A549 (cell line): ENCODE measurements around the gene ETF1.

ENCODE experiments used
- CBX2 ChIP-seq: fragments of 200-600 bp; sonication (generic); IDR thresholded peaks from 2 replicates; pipeline ENCODE4 v1.6.1; 2016; ENCODE audit warnings: low read depth, mild to moderate bottlenecking, borderline replicate concordance
- CHD4 ChIP-seq: fragments of 200-600 bp; sonication (generic); IDR thresholded peaks from 2 replicates; pipeline ENCODE4 v1.6.1; 2016; ENCODE audit warnings: antibody characterized with exemption, mild to moderate bottlenecking, borderline replicate concordance
- ESRRA ChIP-seq: fragments of 150-350 bp; IDR thresholded peaks from 2 replicates; pipeline ENCODE4 v1.6.1; 2014; ENCODE audit warnings: mild to moderate bottlenecking, low read length, borderline replicate concordance
- GATA3 ChIP-seq: IDR thresholded peaks from 2 replicates; pipeline ENCODE4 v1.6.1; 2012; ENCODE audit warnings: borderline replicate concordance
- MAZ ChIP-seq: fragments of 150-350 bp; IDR thresholded peaks from 2 replicates; pipeline ENCODE4 v1.6.1; 2014; ENCODE audit warnings: antibody characterized with exemption, low read depth, low read length, borderline replicate concordance
- PBX3 ChIP-seq: IDR thresholded peaks from 2 replicates; pipeline ENCODE4 v1.6.1; 2012
- PHF8 ChIP-seq: fragments of 200-600 bp; sonication (generic); IDR thresholded peaks from 2 replicates; pipeline ENCODE4 v1.6.1; 2016; ENCODE audit warnings: low read depth, mild to moderate bottlenecking, antibody characterized with exemption, moderate library complexity, borderline replicate concordance
- POLR2A ChIP-seq: IDR thresholded peaks from 2 replicates; pipeline ENCODE4 v1.6.1; 2012; ENCODE audit warnings: mild to moderate bottlenecking, low read length
- SREBF2 ChIP-seq: fragments of 450-650 bp; IDR thresholded peaks from 2 replicates; pipeline ENCODE4 v1.6.1; 2014; ENCODE audit warnings: mild to moderate bottlenecking, moderate library complexity
- TF ChIP-seq, protein P1 (sequence below): fragments of >200 bp; sonication (Bioruptor Twin); formaldehyde crosslinking; IDR thresholded peaks from 3 replicates; pipeline ENCODE4 v1.5.1; 2016
- TF ChIP-seq, protein P2 (sequence below): fragments of 200-600 bp; sonication (generic); IDR thresholded peaks from 2 replicates; pipeline ENCODE4 v1.6.1; 2016; ENCODE audit warnings: antibody characterized with exemption, mild to moderate bottlenecking, moderate library complexity

GRCh38 chr5:138463419-138464007 is 79.5 kb downstream of the ETF1 start:
- TF ChIP-seq, protein P1, sequence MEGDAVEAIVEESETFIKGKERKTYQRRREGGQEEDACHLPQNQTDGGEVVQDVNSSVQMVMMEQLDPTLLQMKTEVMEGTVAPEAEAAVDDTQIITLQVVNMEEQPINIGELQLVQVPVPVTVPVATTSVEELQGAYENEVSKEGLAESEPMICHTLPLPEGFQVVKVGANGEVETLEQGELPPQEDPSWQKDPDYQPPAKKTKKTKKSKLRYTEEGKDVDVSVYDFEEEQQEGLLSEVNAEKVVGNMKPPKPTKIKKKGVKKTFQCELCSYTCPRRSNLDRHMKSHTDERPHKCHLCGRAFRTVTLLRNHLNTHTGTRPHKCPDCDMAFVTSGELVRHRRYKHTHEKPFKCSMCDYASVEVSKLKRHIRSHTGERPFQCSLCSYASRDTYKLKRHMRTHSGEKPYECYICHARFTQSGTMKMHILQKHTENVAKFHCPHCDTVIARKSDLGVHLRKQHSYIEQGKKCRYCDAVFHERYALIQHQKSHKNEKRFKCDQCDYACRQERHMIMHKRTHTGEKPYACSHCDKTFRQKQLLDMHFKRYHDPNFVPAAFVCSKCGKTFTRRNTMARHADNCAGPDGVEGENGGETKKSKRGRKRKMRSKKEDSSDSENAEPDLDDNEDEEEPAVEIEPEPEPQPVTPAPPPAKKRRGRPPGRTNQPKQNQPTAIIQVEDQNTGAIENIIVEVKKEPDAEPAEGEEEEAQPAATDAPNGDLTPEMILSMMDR, result no peak
- TF ChIP-seq POLR2A (no peak), GATA3 (no peak), MAZ (no peak), CHD4 (no peak), CBX2 (no peak), PBX3 (no peak), SREBF2 (no peak), PHF8 (no peak), ESRRA (no peak)
- TF ChIP-seq, protein P2, sequence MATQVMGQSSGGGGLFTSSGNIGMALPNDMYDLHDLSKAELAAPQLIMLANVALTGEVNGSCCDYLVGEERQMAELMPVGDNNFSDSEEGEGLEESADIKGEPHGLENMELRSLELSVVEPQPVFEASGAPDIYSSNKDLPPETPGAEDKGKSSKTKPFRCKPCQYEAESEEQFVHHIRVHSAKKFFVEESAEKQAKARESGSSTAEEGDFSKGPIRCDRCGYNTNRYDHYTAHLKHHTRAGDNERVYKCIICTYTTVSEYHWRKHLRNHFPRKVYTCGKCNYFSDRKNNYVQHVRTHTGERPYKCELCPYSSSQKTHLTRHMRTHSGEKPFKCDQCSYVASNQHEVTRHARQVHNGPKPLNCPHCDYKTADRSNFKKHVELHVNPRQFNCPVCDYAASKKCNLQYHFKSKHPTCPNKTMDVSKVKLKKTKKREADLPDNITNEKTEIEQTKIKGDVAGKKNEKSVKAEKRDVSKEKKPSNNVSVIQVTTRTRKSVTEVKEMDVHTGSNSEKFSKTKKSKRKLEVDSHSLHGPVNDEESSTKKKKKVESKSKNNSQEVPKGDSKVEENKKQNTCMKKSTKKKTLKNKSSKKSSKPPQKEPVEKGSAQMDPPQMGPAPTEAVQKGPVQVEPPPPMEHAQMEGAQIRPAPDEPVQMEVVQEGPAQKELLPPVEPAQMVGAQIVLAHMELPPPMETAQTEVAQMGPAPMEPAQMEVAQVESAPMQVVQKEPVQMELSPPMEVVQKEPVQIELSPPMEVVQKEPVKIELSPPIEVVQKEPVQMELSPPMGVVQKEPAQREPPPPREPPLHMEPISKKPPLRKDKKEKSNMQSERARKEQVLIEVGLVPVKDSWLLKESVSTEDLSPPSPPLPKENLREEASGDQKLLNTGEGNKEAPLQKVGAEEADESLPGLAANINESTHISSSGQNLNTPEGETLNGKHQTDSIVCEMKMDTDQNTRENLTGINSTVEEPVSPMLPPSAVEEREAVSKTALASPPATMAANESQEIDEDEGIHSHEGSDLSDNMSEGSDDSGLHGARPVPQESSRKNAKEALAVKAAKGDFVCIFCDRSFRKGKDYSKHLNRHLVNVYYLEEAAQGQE, result no peak
